GM18498 (cell line): Measurements from ENCODE around the gene KNDC1.
"Not testable (repeated sequence)": the region's sequence is repeated elsewhere in the genome, so short reads cannot be mapped to it uniquely, and the experiment has no call there.

ENCODE experiments used
- ATAC-seq: cut with Tn5 transposase; IDR thresholded peaks from one replicate; pipeline ENCODE4 v1.9.1; 2021; ENCODE audit warnings: mild to moderate bottlenecking, moderate library complexity; ENCODE audit not compliant: unreplicated experiment

KNDC1 gene

GRCh38 chr10:133124357-133125211 is 35.4 kb upstream of the KNDC1 start:
- no peak for ATAC-seq

- ATAC-seq = no peak
These were observed 34.1 kb upstream of the KNDC1 start for GRCh38 chr10:133125901-133126300.

- ATAC-seq = no peak
These were observed 33.4 kb upstream of the KNDC1 start for GRCh38 chr10:133126431-133127290.

- no peak for ATAC-seq
These were observed 32.5 kb upstream of the KNDC1 start for GRCh38 chr10:133127291-133128125.

GRCh38 chr10:133128126-133129070 is 31.6 kb upstream of the KNDC1 start:
- no peak for ATAC-seq

- ATAC-seq = no peak
These were observed 30.8 kb upstream of the KNDC1 start for GRCh38 chr10:133129071-133129858.

- no peak for ATAC-seq
These were observed 30.0 kb upstream of the KNDC1 start for GRCh38 chr10:133129859-133130495.

DNA sequence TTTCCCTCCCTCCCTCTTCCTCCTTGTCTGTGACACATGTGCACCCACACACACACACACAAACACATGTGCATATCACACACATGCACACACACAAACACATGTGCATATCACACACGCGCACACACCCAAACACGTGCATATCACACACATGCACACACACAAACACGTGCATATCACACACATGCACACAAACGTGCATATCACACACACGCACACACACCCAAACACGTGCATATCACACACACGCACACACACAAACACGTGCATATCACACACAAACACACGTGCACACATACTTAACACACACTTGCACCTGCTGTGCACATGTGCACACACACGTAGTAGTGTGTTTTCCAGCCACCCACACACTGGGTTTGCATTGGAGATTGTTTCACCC is 29.4 kb upstream of the KNDC1 start:
- no peak for ATAC-seq

- ATAC-seq = no peak
These were observed 29.0 kb upstream of the KNDC1 start for GRCh38 chr10:133131053-133131452.

- ATAC-seq = no peak
These were observed 28.1 kb upstream of the KNDC1 start for GRCh38 chr10:133131734-133132472.

- no peak for ATAC-seq
These were observed 27.3 kb upstream of the KNDC1 start for GRCh38 chr10:133132473-133133291.

DNA sequence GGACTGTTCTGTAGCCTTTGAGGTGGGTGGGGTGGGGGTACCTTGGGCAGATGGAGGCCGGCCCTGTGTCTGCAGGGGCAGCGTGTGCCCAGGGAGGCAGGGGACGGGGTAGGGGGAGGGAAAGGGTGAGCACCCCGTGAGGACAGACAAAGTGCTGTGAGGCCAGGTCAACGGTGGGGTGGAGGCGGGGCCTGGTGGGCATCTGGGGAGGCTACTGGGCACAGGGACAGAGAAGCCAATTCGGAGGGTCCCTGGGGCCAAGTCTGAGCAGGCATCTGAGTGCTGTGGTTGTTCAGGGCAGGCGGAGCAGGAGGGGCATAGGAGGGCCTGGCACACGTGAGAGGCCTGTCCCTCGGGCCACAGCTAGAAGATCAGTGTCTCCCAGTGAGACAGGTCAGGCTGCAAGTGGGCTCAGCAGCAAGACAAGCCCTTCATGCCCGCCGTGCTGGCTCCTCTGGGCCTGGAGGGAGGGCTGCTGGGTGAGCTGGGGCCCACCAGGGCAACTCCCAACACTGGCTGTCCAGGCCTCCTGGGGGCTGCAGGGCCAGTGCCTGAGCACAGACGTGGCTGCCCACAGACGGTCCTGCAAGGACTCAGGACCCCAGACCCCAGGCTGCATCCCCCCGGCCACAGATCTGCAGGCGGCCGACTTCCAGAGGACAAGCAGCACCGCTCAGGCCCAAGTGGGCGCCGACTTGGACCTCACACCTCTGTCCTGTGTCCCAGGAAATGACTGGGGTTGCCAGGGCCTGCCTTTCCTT is 26.4 kb upstream of the KNDC1 start:
- ATAC-seq = no peak

- ATAC-seq = no peak
These were observed 25.5 kb upstream of the KNDC1 start for GRCh38 chr10:133134411-133135115.

- no peak for ATAC-seq
These were observed 24.9 kb upstream of the KNDC1 start for GRCh38 chr10:133135116-133135465.

GRCh38 chr10:133137486-133138145 is 22.4 kb upstream of the KNDC1 start:
- ATAC-seq = not testable (repeated sequence)
